Panc1 (cell line): Measurements from ENCODE around the gene FAM229B. TPM values are rescaled to one million over a fixed set of nuclear protein-coding genes. Genes with fewer than 3 reads are reported as not detected.

Experiments
- ATAC-seq: fragments of 200-7000 bp; cut with Tn5 transposase; 2 replicates; pipeline ENCODE4 v1.9.1; 2020; ENCODE audit warnings: mild to moderate bottlenecking, moderate library complexity
- BruUV-seq: library from RNA; stranded (reverse); fragments of 400-500 nt; replicated peaks from 2 replicates; lab custom pipeline; 2021; lab: Mats Ljungman, UMichigan
- CTCF ChIA-PET: fragments of 300-600 bp; sonication (Branson Sonifier 250); formaldehyde crosslinking; loops from one replicate; lab custom pipeline; 2022; ENCODE audit warnings: antibody characterized with exemption; lab: Charles Lee
- POLR2A ChIA-PET: fragments of 300-600 bp; sonication (Branson Sonifier 250); formaldehyde crosslinking; loops from one replicate; lab custom pipeline; 2022; ENCODE audit warnings: antibody characterized with exemption; lab: Charles Lee
- DNase-seq: peaks from one replicate; pipeline ENCODE4 v3.0.0-alpha.2; 2010; ENCODE audit warnings: low read depth, low spot score
- H3K27ac ChIP-seq: 2 replicates; pipeline ENCODE4 v1.5.1; 2011; ENCODE audit warnings: mild to moderate bottlenecking, low read length, inconsistent platforms
- H3K27me3 ChIP-seq: fragments of 200-500 bp; sonication (Bioruptor generic); 2 replicates; pipeline ENCODE4 v1.6.0; 2014; ENCODE audit warnings: low read length, inconsistent platforms; ENCODE audit not compliant: control insufficient read depth, insufficient read depth
- H3K36me3 ChIP-seq: fragments of 200-500 bp; sonication (Bioruptor generic); 2 replicates; pipeline ENCODE4 v1.5.1; 2014; ENCODE audit warnings: inconsistent platforms, mild to moderate bottlenecking, low read length, moderate library complexity; ENCODE audit not compliant: control insufficient read depth, insufficient read depth
- H3K4me1 ChIP-seq: 2 replicates; pipeline ENCODE4 v1.5.1; 2011; ENCODE audit warnings: inconsistent platforms, mild to moderate bottlenecking, low read length, moderate library complexity; ENCODE audit not compliant: control insufficient read depth, insufficient read depth
- H3K4me3 ChIP-seq, 2 experiments: 2 replicates each; pipeline ENCODE4 v1.5.1; 2011 to 2012; ENCODE audit warnings: low read depth in 2 of 2, low read length in 2 of 2, mild to moderate bottlenecking in 2 of 2, inconsistent platforms in 1 of 2, moderate library complexity in 1 of 2
- H3K9me3 ChIP-seq: fragments of 200-500 bp; sonication (Bioruptor generic); 2 replicates; pipeline ENCODE4 v1.5.1; 2014; ENCODE audit warnings: low read depth, mild to moderate bottlenecking, inconsistent platforms, low read length, moderate library complexity; ENCODE audit not compliant: control insufficient read depth, insufficient read depth
- CTCF ChIP-seq: fragments of 450-650 bp; IDR thresholded peaks from 2 replicates; pipeline ENCODE4 v1.5.1; 2017; ENCODE audit warnings: mild to moderate bottlenecking
- POLR2AphosphoS5 ChIP-seq: IDR thresholded peaks from 2 replicates; pipeline ENCODE4 v1.6.1; 2012; ENCODE audit warnings: mild to moderate bottlenecking, low read depth, low read length, moderate library complexity
- SIN3A ChIP-seq: IDR thresholded peaks from 2 replicates; pipeline ENCODE4 v1.6.1; 2012; ENCODE audit warnings: low read depth, mild to moderate bottlenecking, low read length, moderate library complexity, borderline replicate concordance; ENCODE audit not compliant: insufficient read depth
- TCF7L2 ChIP-seq: IDR thresholded peaks from 2 replicates; pipeline ENCODE4 v1.6.1; 2011; ENCODE audit warnings: mild to moderate bottlenecking, low read depth, low read length, inconsistent platforms
- in situ Hi-C: cut with HindIII; loops from 2 replicates; pipeline ENCODE4 v1.10.0; 2016; ENCODE audit warnings: low sequenced_read_pairs, low pct_unique_long_range_greater_than_20kb
- intact Hi-C: fragments of 100-400 bp; cut with micrococcal nuclease; formaldehyde crosslinking; loops from one replicate; pipeline ENCODE4 v1.10.0; 2022; ENCODE audit not compliant: unreplicated experiment
- total RNA-seq: library from RNA; stranded (reverse); gene quantifications from one replicate; pipeline ENCODE4 v1.2.1, GENCODE V29; 2021; ENCODE audit not compliant: unreplicated experiment
- TF ChIP-seq, protein P1 (sequence below), 2 experiments: IDR thresholded peaks; 2 replicates each; pipeline ENCODE4 v1.6.1; 2011 to 2012; ENCODE audit warnings: low read depth in 2 of 2, control low read depth in 1 of 2, low read length in 1 of 2, mild to moderate bottlenecking in 1 of 2, moderate library complexity in 1 of 2; ENCODE audit not compliant: insufficient read depth in 1 of 2

The FAM229B gene
- total RNA-seq, 1 experiment from 2014 or later: 12.0 TPM

- ATAC-seq (no peak), DNase-seq (no peak)
- no peaks in the 10 kb centered on the region for H3K9me3 ChIP-seq
- CTCF ChIA-PET: interaction anchor here (0.6 to 1.5 kb wide), 2 partner anchors 319 to 332 kb away, joined by 3 to 5 read pairs; no protein-coding TSS in a partner anchor
- peaks cover 14% of the 10 kb centered on the region; the same call in 1 of the 2 replicates for H3K4me1 ChIP-seq
- TF ChIP-seq, protein P1, sequence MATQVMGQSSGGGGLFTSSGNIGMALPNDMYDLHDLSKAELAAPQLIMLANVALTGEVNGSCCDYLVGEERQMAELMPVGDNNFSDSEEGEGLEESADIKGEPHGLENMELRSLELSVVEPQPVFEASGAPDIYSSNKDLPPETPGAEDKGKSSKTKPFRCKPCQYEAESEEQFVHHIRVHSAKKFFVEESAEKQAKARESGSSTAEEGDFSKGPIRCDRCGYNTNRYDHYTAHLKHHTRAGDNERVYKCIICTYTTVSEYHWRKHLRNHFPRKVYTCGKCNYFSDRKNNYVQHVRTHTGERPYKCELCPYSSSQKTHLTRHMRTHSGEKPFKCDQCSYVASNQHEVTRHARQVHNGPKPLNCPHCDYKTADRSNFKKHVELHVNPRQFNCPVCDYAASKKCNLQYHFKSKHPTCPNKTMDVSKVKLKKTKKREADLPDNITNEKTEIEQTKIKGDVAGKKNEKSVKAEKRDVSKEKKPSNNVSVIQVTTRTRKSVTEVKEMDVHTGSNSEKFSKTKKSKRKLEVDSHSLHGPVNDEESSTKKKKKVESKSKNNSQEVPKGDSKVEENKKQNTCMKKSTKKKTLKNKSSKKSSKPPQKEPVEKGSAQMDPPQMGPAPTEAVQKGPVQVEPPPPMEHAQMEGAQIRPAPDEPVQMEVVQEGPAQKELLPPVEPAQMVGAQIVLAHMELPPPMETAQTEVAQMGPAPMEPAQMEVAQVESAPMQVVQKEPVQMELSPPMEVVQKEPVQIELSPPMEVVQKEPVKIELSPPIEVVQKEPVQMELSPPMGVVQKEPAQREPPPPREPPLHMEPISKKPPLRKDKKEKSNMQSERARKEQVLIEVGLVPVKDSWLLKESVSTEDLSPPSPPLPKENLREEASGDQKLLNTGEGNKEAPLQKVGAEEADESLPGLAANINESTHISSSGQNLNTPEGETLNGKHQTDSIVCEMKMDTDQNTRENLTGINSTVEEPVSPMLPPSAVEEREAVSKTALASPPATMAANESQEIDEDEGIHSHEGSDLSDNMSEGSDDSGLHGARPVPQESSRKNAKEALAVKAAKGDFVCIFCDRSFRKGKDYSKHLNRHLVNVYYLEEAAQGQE (IDR thresholded peaks at IDR 0.05; ENCODE audit: insufficient read depth in 1 of 2, low read depth in 2 of 2, low read length in 1 of 2): no peak
- TF ChIP-seq POLR2AphosphoS5 (no peak), SIN3A (no peak), CTCF (no peak), TCF7L2 (no peak)
- BruUV-seq: no TSS peak
- POLR2A ChIA-PET: no interaction called here
- no peaks in the 10 kb centered on the region for H3K27me3 ChIP-seq
- intact Hi-C loops: loop anchor here (10.0 kb wide), 1 partner anchor 787 kb away; a partner anchor contains a TSS
- H3K27ac ChIP-seq: no peak overlapping the region
- in situ Hi-C loops: no loop called here
- no peak overlapping the region for H3K4me3 ChIP-seq
- H3K36me3 ChIP-seq: no peaks in the 10 kb centered on the region
Measured at GRCh38 chr6:112041535-112041934, 45.9 kb upstream of the FAM229B start.

DNA sequence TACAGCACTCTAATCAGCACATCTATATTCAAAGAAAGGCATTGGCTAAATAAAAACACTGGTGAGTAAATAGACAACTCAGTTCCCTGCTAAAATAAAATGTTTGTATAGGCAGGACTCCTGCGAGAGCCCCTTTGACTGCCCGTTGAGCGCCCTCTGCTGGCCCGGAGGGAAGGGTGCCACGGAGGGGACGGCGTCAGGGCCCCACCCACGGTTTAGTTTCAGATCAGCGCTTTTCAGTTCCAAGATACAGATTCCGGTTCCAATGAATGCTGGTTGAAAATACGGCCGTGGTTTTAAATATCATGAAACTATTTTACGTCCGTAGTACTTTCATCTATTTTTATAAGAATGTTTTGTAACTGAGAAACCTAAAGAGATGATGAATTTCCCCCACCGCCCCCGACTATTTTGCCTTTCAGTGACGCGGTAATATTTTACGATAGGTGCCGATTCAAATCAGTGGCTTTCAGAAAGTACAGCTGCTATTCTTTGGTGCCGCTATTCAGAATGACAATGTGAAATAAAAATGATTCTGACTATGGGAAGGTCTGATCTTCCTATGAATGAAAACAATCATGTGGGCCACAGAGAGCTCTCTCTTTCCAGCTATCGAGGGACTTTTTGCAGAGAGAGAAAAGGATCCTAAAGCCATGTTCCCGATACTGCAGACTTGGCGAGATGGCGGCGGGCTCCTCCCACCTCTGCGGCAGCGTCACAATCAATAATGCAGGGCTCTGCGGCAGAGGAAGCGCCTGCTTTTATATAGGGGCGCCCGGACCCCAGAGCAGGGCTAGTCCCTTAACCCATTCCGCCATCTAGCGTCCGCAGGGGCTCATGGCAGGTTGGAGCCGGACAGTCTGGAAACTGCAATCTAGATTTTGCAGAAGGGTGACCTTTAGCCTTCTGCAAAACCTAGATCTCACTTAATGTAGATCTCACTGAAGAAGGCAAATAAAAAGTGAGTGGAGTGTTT lies 44.1 kb upstream of the FAM229B start:
- DNase-seq (peak; percentile 72), ATAC-seq (peak; percentile 95)
- Histone ChIP-seq H3K9me3 (no peaks in the 10 kb centered on the region), H3K27ac (peak overlapping the region; percentile 81), H3K27me3 (no peaks in the 10 kb centered on the region), H3K4me1 (peaks cover 4% of the 10 kb centered on the region; the same call in 1 of the 2 replicates), H3K36me3 (no peaks in the 10 kb centered on the region), H3K4me3 (peak overlapping the region; percentile 81 to 83)
- no peak for TF ChIP-seq SIN3A
- peak; percentile 97 for TF ChIP-seq CTCF
- TF ChIP-seq POLR2AphosphoS5: no peak
- TF ChIP-seq TCF7L2: no peak
- TF ChIP-seq, protein P1 (IDR thresholded peaks at IDR 0.05; ENCODE audit: insufficient read depth in 1 of 2, low read depth in 2 of 2, low read length in 1 of 2): no peak
- intact Hi-C loops: loop anchor here (1.0 to 10.0 kb wide), 2 partner anchors 333 to 789 kb away; a partner anchor contains a TSS
- POLR2A ChIA-PET: interaction anchor here (0.6 to 0.7 kb wide), 2 partner anchors 120 to 746 kb away, joined by 3 to 15 read pairs; no protein-coding TSS in a partner anchor
- CTCF ChIA-PET: interaction anchor here (0.6 to 1.0 kb wide), 23 partner anchors 11 to 785 kb away, joined by 3 to 27 read pairs (median 5); partner anchors contain the start of gene CCN6
- in situ Hi-C loops: no loop called here
- BruUV-seq: no TSS peak
